Fibroblast of pulmonary artery (primary cell): Measurements from ENCODE around the gene SMURF2.
A peak's percentile ranks its signal among the peaks of the same experiment; 100 is the strongest.

Source experiments
- DNase-seq: peaks from one replicate; pipeline ENCODE4 v3.0.0-alpha.2; 2010; ENCODE audit warnings: low read depth
- H3K4me3 ChIP-seq: replicated peaks from 2 replicates; pipeline ENCODE4 v1.5.1; 2011; ENCODE audit warnings: low read depth, mild to moderate bottlenecking, control low read depth, low read length, moderate library complexity
- TF ChIP-seq, protein P1 (sequence below): IDR thresholded peaks from 2 replicates; pipeline ENCODE4 v1.5.1; 2011; ENCODE audit warnings: mild to moderate bottlenecking, control low read depth, low read length, inconsistent platforms; ENCODE audit errors: missing control alignments

Gene SMURF2

DNA sequence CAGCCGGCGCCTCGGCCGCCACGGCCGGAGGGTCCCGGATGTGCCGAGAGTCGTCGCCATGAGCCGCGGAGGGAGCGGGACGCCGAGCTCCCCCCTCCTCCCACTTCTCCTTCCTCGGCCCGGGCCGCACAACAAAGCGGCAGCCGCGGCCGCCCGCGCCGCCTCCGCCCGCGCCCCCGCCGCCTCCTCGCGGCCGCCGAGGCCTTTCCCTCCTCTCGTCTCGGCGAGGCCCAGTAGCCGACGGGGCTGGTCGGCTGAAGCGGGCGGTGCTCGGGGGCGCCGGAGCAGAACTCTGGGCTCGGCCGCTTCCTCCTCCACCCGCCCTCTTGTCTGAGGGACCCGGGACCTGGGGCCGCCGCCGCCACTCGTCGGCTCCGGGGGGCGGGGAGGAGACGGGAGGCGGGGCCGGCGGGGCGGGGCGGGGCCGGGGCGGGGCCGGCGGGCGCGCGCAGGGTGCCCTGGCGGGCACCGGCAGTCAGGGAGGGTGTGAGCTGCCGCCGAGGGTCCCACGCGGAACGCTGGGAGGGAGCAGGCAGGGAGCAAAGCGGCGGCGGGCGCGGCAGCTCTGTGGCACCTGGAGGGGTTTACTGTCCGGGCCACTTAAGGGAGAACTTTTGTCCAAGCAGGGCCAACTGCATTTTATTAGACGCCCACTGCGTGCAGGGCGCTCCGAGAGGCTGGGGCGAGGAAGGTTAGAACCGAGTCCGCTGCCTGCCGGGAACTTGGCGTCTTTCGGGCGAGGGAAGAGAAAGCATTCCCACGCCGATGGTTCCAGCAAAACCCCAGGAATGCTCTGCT, at the start of gene SMURF2:
Gene SMURF2, minus strand, starts transcription at position 332 of the 798 bp plus-strand sequence. CDS start 427 bp downstream, outside the sequence.
- peak within 1 kb of the TSS; percentile 80 for H3K4me3 ChIP-seq
- peak; percentile 60 for DNase-seq
- TF ChIP-seq, protein P1, sequence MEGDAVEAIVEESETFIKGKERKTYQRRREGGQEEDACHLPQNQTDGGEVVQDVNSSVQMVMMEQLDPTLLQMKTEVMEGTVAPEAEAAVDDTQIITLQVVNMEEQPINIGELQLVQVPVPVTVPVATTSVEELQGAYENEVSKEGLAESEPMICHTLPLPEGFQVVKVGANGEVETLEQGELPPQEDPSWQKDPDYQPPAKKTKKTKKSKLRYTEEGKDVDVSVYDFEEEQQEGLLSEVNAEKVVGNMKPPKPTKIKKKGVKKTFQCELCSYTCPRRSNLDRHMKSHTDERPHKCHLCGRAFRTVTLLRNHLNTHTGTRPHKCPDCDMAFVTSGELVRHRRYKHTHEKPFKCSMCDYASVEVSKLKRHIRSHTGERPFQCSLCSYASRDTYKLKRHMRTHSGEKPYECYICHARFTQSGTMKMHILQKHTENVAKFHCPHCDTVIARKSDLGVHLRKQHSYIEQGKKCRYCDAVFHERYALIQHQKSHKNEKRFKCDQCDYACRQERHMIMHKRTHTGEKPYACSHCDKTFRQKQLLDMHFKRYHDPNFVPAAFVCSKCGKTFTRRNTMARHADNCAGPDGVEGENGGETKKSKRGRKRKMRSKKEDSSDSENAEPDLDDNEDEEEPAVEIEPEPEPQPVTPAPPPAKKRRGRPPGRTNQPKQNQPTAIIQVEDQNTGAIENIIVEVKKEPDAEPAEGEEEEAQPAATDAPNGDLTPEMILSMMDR, result no peak

DNA sequence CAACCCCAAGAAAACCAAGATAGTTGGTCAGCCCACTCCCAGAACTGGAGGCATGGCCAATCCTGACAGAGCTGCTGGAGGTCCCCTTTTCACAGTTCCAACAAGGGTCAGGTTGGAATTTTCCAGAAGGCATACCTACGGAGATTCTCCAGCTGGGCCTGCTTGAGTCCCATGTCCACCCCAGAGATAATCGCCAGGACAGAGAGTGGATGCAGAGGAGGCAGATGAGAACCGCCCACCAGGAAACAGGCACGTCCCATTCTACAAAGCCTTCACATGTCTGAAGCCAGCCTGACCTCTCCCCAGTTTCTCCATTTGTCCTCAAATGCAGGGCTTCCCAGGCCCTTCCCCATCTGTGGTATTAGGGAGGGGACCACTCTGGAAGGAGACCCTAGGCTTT, 47.4 kb upstream of the SMURF2 start:
- no peak overlapping the region for H3K4me3 ChIP-seq
- DNase-seq, result no peak
- TF ChIP-seq, protein P1, result no peak

DNA sequence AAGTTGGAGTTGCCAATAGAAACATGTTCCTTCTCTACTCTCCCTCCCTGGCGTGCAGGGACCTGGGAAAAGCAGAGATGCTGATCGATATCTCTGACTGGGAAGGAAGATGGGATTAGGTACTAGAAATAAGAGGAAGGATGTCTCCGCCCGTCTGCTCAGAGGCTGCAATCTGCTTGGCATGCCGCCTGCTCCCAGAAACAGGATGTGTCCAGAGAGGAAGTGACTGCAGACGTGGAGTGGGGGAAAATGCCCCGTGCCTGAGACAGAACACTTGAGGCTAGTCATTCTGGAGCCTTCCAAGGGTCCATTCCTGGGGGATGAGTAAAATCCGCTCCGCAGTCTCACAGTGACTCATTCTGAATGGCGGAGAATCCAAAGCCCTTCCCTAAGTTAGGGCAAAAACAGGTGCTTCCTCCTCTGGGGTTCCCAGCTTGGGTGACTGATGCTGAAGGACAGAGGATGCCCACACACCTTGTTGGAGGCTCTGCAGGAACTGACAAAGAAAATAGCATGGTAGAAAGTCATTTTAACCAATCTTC, 45.0 kb upstream of the SMURF2 start:
- DNase-seq, result peak; percentile 99
- TF ChIP-seq, protein P1, result no peak
- H3K4me3 ChIP-seq, result no peak overlapping the region

DNA sequence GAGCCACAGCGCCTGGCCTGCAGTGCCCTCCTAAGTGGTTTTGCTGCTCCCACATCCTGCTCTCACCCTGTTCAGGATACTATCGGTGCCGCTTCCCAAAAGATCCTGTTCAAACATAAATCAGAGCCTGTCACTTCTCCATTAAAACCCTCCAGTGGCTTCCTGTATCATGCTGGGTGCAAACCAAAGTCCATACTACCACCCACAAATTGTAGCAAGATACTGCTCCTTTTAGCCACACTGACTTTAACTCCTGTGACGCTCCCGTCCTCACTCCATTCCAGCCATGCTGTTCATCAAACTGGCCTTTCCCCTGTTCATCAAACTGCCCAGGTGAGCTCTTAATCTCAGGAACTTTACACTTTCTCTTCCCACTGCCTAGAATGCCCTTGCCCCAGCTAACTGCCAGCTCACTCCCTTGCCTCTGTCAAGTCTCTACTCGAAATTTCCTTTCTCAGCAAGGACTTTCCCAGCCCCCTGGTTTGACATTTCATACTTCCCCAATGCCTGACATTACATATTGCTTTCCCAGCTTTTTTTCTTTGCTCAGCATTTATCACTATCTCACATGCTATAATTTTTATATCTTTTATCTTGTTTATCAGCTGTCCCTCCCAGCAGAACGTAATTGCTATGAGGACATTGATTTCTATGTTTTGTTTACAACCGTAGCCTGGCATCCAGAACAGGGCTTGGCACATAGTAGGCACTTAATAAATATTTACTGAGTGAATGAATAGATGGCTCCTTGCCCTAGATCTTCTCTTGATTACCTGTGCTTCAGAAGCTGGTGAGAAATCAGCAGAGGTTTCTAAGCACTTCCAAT, 44.3 kb upstream of the SMURF2 start:
- TF ChIP-seq, protein P1, result no peak
- DNase-seq, result peak; percentile 18
- no peak overlapping the region for H3K4me3 ChIP-seq

DNA sequence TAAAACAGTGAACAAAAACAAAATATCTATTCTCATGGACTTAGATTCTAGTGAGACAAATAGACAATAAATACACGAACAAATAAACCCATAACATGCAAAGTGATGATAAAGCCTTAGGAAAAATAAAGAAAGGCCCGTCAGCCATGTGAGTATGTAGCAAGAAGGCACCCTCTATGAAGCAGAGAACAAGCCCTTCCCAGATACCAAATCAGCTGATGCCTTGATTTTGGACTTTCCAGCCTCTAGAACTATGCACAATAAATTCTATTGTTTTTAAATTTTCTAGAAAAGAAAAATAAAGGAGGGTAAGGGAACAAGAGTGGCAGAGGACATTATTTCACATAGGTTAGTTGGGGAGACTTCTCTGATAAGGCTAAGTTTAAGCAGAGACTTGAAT, 40.7 kb upstream of the SMURF2 start:
- TF ChIP-seq, protein P1, result no peak
- DNase-seq, result no peak
- H3K4me3 ChIP-seq, result no peak overlapping the region

DNA sequence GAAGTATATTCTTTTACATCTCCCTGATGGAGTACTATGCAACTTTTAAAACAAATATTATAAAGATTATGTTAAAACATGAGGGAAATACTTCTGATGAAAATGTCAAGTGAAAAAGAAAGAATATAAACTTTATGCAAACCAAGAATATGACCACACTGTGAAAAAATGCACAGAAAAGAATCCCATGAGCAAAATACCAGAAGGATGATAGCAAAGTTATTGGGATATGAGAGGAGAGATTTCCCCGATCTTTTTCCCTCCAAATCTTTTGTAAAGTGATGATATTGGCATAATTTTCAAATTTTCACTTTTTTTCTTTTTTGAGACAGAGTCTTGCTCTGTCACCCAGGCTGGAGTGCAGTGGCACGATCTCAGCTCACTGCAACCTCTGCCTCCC, 36.6 kb upstream of the SMURF2 start:
- no peak for DNase-seq

More for the DNA sequence above, 36.6 kb upstream of the SMURF2 start:
- no peak overlapping the region for H3K4me3 ChIP-seq
- TF ChIP-seq, protein P1, result no peak
